ENCODE measurements around the gene SBNO1. TPM values are rescaled to one million over a fixed set of nuclear protein-coding genes. Genes with fewer than 3 reads are reported as not detected.

The SBNO1 gene
- total and polyA plus RNA-seq, 12 donors: 3.8 to 30.9 (median 23.4) TPM

GRCh38 chr12:123404581-123404980 lies 39.9 kb upstream of the SBNO1 start:
- peaks cover 0 to 65% of the 10 kb centered on the region in 2 donors for H3K36me3 ChIP-seq (replicated peaks in 1 of 2)
- no peak for DNase-seq
- intact Hi-C loops (cut with DNase I): no loop called here
- no peaks in the 10 kb centered on the region for H3K4me1 ChIP-seq (replicated peaks in 1 of 2)
- no peaks in the 10 kb centered on the region for H3K9me3 ChIP-seq (replicated peaks in 1 of 3)
- H3K4me3 ChIP-seq: no peak overlapping the region
- no peak overlapping the region for H3K27ac ChIP-seq
- WGBS, 4 donors: 91 to 96% (median 92%) methylated on average over 7 to 9 of the region's 9 CpGs
- H3K27me3 ChIP-seq: no peaks in the 10 kb centered on the region
- TF ChIP-seq CTCF (IDR thresholded peaks at IDR 0.05) (no peak), POLR2A (IDR thresholded peaks at IDR 0.05) (no peak)

- peaks cover 0 to 12% of the 10 kb centered on the region in 2 donors for H3K4me1 ChIP-seq (replicated peaks in 1 of 2)
- 83 to 88% (median 83%) methylated on average over 12 to 15 of the region's 15 CpGs for WGBS, 4 donors
- DNase-seq: no peak
- no peak overlapping the region for H3K27ac ChIP-seq
- no peak overlapping the region for H3K4me3 ChIP-seq
- intact Hi-C loops (cut with DNase I): no loop called here
- TF ChIP-seq CTCF (IDR thresholded peaks at IDR 0.05): no peak
- TF ChIP-seq POLR2A (IDR thresholded peaks at IDR 0.05): no peak
- no peaks in the 10 kb centered on the region for H3K27me3 ChIP-seq
- H3K9me3 ChIP-seq (replicated peaks in 1 of 3): no peaks in the 10 kb centered on the region
- H3K36me3 ChIP-seq (replicated peaks in 1 of 2): peaks cover 0 to 53% of the 10 kb centered on the region in 2 donors
Observed at GRCh38 chr12:123401753-123402683, 37.4 kb upstream of the SBNO1 start.

GRCh38 chr12:123399255-123399617 lies 34.6 kb upstream of the SBNO1 start:
- Histone ChIP-seq H3K4me1 (replicated peaks in 1 of 2) (peaks cover 0 to 12% of the 10 kb centered on the region in 2 donors), H3K27me3 (no peaks in the 10 kb centered on the region), H3K4me3 (no peak overlapping the region), H3K27ac (peak overlapping the region in 3 of 5 donors; percentile 19 to 86 (median 63)), H3K36me3 (replicated peaks in 1 of 2) (peaks cover 0 to 53% of the 10 kb centered on the region in 2 donors), H3K9me3 (replicated peaks in 1 of 3) (no peaks in the 10 kb centered on the region)
- DNase-seq: no peak
- intact Hi-C loops (cut with DNase I): no loop called here
- 83 to 97% (median 91%) methylated on average over 6 of the region's 6 CpGs for WGBS, 4 donors
- TF ChIP-seq POLR2A (IDR thresholded peaks at IDR 0.05): no peak
- TF ChIP-seq CTCF (IDR thresholded peaks at IDR 0.05): no peak

GRCh38 chr12:123398550-123399254 lies 34.1 kb upstream of the SBNO1 start:
- Histone ChIP-seq H3K4me3 (no peak overlapping the region), H3K9me3 (replicated peaks in 1 of 3) (no peaks in the 10 kb centered on the region), H3K4me1 (replicated peaks in 1 of 2) (peaks cover 0 to 12% of the 10 kb centered on the region in 2 donors), H3K36me3 (replicated peaks in 1 of 2) (peaks cover 0 to 53% of the 10 kb centered on the region in 2 donors), H3K27me3 (no peaks in the 10 kb centered on the region), H3K27ac (peak overlapping the region in 3 of 5 donors; percentile 19 to 86 (median 63))
- DNase-seq: peak in 6 of 7 donors; percentile 37 to 78 (median 49)
- 68 to 83% (median 81%) methylated on average over 9 to 14 of the region's 14 CpGs for WGBS, 4 donors
- intact Hi-C loops (cut with DNase I): no loop called here
- TF ChIP-seq CTCF (IDR thresholded peaks at IDR 0.05): no peak
- TF ChIP-seq POLR2A (IDR thresholded peaks at IDR 0.05): no peak
